ENCODE results near the gene SF3B3.
"Not testable (repeated sequence)": the region's sequence is repeated elsewhere in the genome, so short reads cannot be mapped to it uniquely, and the experiment has no call there.

The SF3B3 gene

GRCh38 chr16:70569752-70570151, 46.1 kb downstream of the SF3B3 start:
- no peak for DNase-seq

GRCh38 chr16:70570967-70571570, 47.5 kb downstream of the SF3B3 start:
- no peak for DNase-seq

- DNase-seq: no peak
Observed at GRCh38 chr16:70571623-70572022, 48.0 kb downstream of the SF3B3 start.

GRCh38 chr16:70572050-70572925, 48.7 kb downstream of the SF3B3 start:
- no peak for DNase-seq

- DNase-seq: no peak
Observed at GRCh38 chr16:70572926-70573270, 49.3 kb downstream of the SF3B3 start.

- no peak for DNase-seq
Observed at GRCh38 chr16:70573451-70574121, 50.0 kb downstream of the SF3B3 start.

- DNase-seq: no peak
Observed at GRCh38 chr16:70574595-70575271, 51.1 kb downstream of the SF3B3 start.

GRCh38 chr16:70575376-70575775, 51.8 kb downstream of the SF3B3 start:
- DNase-seq: no peak

- no peak for DNase-seq
Observed at GRCh38 chr16:70576431-70577255, 53.0 kb downstream of the SF3B3 start.

GRCh38 chr16:70577256-70577698, 53.7 kb downstream of the SF3B3 start:
- no peak for DNase-seq

GRCh38 chr16:70578035-70578434, 54.4 kb downstream of the SF3B3 start:
- DNase-seq: no peak

GRCh38 chr16:70579248-70579647, 55.6 kb downstream of the SF3B3 start:
- DNase-seq: no peak

- DNase-seq: no peak
Observed at GRCh38 chr16:70579648-70580630, 56.3 kb downstream of the SF3B3 start.

GRCh38 chr16:70582280-70582978, 58.8 kb downstream of the SF3B3 start:
- no peak for DNase-seq

GRCh38 chr16:70586731-70587130, 63.1 kb downstream of the SF3B3 start:
- DNase-seq: no peak

GRCh38 chr16:70588565-70588964, 64.9 kb downstream of the SF3B3 start:
- DNase-seq: no peak

- not testable (repeated sequence) for DNase-seq
Observed at GRCh38 chr16:70589416-70589815, 65.8 kb downstream of the SF3B3 start.

- no peak for DNase-seq
Observed at GRCh38 chr16:70589998-70590471, 66.4 kb downstream of the SF3B3 start.

GRCh38 chr16:70590722-70591415, 67.3 kb downstream of the SF3B3 start:
- no peak for DNase-seq

GRCh38 chr16:70591615-70592014, 68.0 kb downstream of the SF3B3 start:
- no peak for DNase-seq
